Mesodermal cell (in vitro differentiated cells): ENCODE results near the gene CEP72.
"Not testable (repeated sequence)": the region's sequence is repeated elsewhere in the genome, so short reads cannot be mapped to it uniquely, and the experiment has no call there.

ENCODE experiments used
- H3K27ac ChIP-seq: 2 replicates; pipeline ENCODE4 v1.7.0; 2013; ENCODE audit warnings: mild to moderate bottlenecking, low read depth, low read length, moderate library complexity; ENCODE audit not compliant: severe bottlenecking
- H3K36me3 ChIP-seq: 2 replicates; pipeline ENCODE4 v1.7.1; 2013; ENCODE audit warnings: mild to moderate bottlenecking, low read length, moderate library complexity; ENCODE audit not compliant: control insufficient read depth, insufficient read depth
- H3K4me1 ChIP-seq: one replicate; pipeline ENCODE4 v1.7.1; 2013; ENCODE audit warnings: mild to moderate bottlenecking, low read length; ENCODE audit not compliant: insufficient read depth, control insufficient read depth, poor library complexity, severe bottlenecking
- H3K4me3 ChIP-seq: 2 replicates; pipeline ENCODE4 v1.7.0; 2013; ENCODE audit warnings: low read length, control low read depth, mild to moderate bottlenecking; ENCODE audit not compliant: insufficient read depth, poor library complexity, severe bottlenecking; ENCODE audit errors: extremely low read depth
- H3K9me3 ChIP-seq: 2 replicates; pipeline ENCODE4 v1.7.1; 2013; ENCODE audit warnings: mild to moderate bottlenecking, low read length, moderate library complexity; ENCODE audit not compliant: control insufficient read depth
- WGBS, 2 experiments: methylation state at CpG; one replicate each; pipeline ENCODE4 v1.1.5; 2013; ENCODE audit warnings: missing lambda C conversion rate in 2 of 2; ENCODE audit not compliant: insufficient coverage in 2 of 2; 5-methylcytosine and 5-hydroxymethylcytosine counted together

CEP72 gene

DNA sequence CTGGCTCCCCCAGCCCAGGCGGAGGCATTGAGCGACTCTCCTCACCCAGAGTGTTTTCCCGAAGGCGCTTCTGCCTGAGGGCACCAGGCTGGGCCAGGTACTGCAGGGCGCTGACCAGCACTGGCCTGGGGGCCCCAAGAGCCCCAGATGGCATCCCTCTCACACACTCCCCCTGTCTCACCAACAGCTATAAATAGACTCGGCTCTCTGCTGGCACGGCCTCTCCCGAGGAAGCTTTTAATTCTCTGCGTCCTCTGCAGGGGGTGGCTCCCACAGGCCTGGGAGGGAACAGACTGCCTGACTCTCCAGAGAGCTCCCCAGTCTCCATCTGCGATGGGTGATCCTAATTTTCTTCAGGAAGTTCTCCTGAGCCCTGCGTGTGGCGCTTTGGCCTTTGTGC, 78.2 kb downstream of the CEP72 start:
- H3K4me3 ChIP-seq, H3K9me3 ChIP-seq, H3K27ac ChIP-seq, H3K4me1 ChIP-seq, H3K36me3 ChIP-seq: not testable (repeated sequence)
- WGBS, 2 experiments: no CpG with 5 or more reads among the region's 12 CpGs

DNA sequence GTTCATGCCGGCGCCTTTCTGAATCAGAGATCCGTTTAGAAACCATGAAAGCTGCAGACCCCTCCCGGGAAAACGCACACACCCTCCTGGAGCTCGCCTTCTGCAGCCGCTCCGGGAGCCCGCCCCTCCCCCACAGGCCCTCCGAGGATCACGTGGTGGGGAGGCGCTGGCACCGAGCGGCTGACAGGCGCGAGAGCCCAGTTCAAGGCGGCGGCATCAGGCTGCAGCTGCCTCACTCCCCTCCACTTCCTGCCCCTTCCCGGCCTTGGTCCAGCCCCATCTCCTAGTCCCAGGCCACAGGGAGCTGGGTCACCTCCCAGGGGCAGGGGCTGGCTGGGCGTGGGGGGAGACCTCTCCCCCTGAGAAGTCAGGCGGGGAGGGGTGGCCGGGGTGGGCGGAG, 78.9 kb downstream of the CEP72 start:
- H3K9me3 ChIP-seq, H3K27ac ChIP-seq, H3K4me1 ChIP-seq, H3K4me3 ChIP-seq, H3K36me3 ChIP-seq: not testable (repeated sequence)
- WGBS, 2 experiments: no CpG with 5 or more reads among the region's 23 CpGs

DNA sequence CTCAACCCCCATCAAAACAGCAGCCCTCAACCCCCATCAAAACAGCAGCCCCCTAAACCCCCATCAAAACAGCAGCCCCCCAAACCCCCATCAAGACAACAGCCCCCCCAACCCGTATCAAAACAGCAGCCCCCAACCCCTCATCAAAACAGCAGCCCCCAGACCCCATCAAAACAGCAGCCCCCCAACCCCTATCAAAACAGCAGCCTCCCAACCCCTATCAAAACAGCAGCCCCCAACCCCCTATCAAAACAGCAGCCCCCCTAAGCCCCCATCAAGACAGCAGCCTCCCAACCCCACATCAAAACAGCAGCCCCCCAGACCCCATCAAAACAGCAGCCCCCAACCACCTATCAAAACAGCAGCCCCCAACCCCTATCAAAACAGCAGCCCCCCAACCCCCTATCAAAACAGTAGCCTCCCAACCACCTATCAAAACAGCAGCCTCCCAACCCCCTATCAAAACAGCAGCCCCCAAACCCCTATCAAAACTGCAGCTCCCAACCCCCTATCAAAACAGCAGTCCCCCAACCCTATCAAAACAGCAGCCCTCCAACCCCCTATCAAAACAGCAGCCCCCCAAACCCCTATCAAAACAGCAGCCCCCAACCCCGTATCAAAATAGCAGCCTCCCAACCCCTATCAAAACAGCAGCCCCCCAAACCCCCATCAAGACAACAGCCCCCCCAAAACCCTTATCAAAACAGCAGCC, 79.8 kb downstream of the CEP72 start:
- H3K36me3 ChIP-seq: no peaks in the 10 kb centered on the region
- H3K9me3 ChIP-seq: no peaks in the 10 kb centered on the region
- no peak overlapping the region for H3K27ac ChIP-seq
- no peaks in the 10 kb centered on the region for H3K4me1 ChIP-seq
- WGBS, 2 experiments: no CpG with 5 or more reads among the region's 2 CpGs
- H3K4me3 ChIP-seq: no peak overlapping the region

DNA sequence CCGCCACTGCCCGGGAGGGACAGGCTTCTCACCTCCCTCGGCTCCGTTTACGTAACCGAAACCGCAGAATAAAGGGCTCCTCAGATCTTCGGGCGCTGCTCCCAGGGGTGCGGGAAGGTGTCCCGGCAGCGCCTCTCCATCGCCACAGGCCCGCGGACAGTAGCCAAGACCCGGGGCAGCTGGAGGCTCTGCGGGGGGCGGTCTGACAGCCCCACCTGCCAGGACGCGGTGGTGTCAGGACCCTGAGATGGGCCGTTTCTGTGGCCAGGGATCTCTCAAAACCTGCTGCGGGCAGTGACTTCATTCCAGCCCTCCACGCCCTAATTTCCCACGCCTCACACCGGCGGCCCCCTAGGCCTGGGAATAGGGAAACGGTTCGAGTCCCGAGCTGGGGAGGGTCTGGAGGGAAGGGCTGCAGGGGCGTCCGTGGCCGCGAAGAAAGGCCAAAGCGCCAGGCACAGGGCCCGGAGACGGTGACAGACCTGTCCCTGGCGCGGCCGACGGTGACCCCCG, 80.4 kb downstream of the CEP72 start:
- peak overlapping the region; percentile 19 for H3K4me3 ChIP-seq
- not testable (repeated sequence) for H3K4me1 ChIP-seq, H3K9me3 ChIP-seq, H3K36me3 ChIP-seq, H3K27ac ChIP-seq
- WGBS, 2 experiments: 5% methylated on average over 4 of the region's 41 CpGs; no CpG with 5 or more reads in 1 of the 2 experiments

DNA sequence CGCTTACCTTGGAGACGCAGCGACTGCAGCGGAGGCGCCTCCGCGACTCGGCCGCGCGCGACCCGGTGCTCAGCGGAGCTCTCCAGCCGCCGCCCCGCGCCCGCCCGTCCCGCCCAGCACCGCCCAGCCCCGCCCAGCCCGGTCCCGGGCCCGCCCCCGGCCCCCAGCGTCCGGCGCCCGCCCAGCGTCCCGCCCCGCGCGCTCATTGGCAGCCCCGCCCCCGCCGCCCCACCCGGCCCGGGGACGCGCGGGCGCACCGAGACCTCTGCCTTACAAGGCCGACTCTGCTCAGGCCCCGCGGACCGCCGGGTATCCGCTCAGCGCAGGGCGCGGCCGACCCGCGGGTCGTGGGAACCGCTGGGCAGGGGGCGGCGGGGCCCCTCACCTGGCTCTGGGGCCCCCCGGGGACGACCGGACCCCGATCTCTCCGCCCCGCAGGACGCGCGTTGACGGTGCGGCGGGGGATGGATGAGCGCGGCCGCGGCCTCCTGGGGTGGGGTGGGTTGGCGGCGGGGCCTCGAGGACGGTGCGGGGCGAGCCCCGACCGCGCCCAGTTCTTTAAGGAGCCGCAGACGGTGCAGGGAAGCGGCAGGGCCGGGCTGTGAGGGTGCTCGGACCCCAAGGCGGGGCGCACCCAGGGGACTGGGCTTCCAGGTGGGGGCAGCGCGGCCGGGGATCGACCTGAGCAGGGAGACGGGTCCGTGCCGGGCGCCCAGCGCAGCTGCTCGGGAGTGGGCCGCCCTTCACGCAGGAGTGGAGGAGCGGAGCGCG, 81.3 kb downstream of the CEP72 start, which contains the start of gene TPPP:
Gene TPPP, minus strand, starts transcription at position 82 of the 771 bp plus-strand sequence. CDS start 15,292 bp downstream, outside the sequence.
- H3K4me1 ChIP-seq, H3K27ac ChIP-seq, H3K9me3 ChIP-seq, H3K36me3 ChIP-seq: not testable (repeated sequence)
- 0% methylated on average over 17 to 31 of the region's 109 CpGs for WGBS, 2 experiments
- H3K4me3 ChIP-seq: peak within 1 kb of the TSS; percentile 26

DNA sequence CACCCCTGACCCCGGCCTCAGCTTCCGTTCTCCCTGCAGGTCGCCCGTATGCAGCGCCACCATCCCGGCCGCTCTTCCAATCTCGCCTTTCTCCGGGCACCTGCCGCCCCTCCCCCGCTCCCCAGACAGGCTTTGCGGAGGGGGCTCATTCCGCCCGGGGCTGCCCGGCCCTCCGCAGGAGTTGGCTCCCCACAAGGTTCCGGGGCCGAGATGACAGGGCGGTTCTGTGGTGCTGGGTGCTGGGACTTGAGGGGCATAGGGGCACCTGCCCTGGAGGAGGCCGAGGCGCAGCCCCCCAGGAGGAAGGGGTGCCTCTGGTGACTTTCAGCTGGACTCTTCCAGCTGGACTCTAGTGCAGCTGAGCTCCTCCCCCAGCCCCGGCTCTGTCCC, 81.9 kb downstream of the CEP72 start:
- not testable (repeated sequence) for H3K4me1 ChIP-seq, H3K27ac ChIP-seq, H3K36me3 ChIP-seq, H3K9me3 ChIP-seq, H3K4me3 ChIP-seq
- WGBS, 2 experiments: no CpG with 5 or more reads among the region's 22 CpGs

DNA sequence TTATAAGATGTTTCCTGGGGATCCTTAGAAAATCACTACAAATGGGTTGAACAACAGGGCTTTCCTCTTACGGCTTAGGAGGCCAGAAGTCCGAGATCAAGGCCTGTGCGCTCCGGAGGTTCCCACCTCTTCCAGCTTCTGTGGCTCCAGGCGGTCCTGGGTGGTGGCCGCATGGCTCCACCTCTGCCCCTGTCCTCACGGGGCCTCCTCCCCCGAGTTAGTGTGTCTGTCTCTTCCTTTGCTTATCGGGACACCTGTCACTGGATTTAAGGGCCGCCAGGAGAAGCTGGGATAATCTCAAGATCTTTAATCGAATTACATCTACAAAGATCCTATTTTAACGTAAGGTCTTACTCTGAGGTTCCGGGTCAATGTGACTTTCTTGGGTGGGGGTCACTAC, 83.3 kb downstream of the CEP72 start:
- not testable (repeated sequence) for H3K9me3 ChIP-seq, H3K4me3 ChIP-seq, H3K4me1 ChIP-seq, H3K36me3 ChIP-seq, H3K27ac ChIP-seq
- WGBS, 2 experiments: no CpG with 5 or more reads among the region's 13 CpGs

DNA sequence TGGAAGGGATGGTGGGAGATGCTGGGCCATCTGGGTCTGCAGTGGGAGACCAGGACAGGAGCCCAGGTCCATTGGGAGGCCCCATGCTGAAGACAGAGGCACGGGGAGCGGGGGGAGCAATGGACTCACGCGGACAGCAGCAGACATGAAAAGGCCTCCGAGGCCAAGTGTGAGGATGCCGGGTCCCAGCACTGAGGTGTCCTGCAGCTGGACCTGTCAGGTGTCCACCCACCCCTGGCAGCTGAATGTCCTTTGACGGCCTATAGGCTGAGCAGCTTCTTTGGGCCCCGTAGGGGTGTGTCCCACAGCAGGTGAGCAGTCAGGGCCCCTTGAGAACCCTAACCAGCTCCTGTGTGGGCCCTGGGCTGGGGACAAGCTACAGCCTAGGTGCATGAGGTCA, 84.1 kb downstream of the CEP72 start:
- not testable (repeated sequence) for H3K4me1 ChIP-seq, H3K4me3 ChIP-seq, H3K36me3 ChIP-seq, H3K9me3 ChIP-seq, H3K27ac ChIP-seq
- no CpG with 5 or more reads among the region's 8 CpGs for WGBS, 2 experiments

DNA sequence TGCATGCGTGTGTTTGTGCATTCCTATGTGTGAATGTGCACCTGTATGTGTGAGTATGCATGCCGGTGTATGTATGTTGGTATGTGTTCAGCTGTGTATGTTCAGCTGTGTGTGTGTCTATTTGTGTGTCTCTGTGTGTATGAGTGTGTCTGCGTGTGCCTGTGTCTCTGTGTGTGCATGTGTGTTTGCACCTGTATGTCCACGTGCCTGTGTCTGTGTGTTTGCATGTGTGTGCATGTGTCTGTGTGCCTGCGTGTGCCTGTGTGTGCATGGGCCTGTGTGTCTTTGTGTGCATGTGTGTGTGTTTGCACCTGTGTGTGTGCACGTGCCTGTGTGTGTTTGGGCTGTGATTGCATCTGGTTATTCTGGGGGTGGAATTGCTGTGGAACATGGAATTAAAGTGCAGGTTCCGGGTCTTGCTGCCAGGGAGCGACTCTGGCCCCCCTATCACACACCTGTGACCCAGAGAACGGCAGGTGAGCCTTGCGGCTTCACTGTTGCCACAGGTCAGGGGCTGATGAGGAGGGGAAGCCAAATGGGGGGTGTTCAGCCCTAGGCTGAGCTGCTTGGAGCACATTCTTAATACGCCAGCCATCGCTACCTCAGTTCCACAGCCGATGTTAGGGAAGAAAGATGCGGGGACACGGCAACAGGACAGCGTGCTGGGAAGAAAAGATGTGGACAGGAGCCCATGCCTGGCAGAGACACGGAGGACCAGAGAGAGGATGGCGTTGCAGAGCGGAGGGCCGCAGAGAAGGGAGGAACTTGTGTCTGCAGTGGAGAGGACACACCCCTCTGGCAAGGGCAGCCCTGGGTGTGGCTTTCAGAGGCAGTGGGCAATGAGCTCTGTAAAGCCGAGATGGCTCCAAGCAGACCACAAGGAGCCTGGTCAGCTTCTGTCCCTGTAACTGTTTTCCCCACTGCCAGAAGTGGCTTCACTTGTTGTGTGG, 84.9 kb downstream of the CEP72 start:
- WGBS, 2 experiments: 72 to 86% methylated on average over 6 to 8 of the region's 21 CpGs
- H3K36me3 ChIP-seq, H3K4me1 ChIP-seq, H3K4me3 ChIP-seq, H3K9me3 ChIP-seq, H3K27ac ChIP-seq: not testable (repeated sequence)
